Smooth muscle cell (in vitro differentiated cells): ENCODE data around the gene MRPL51. TPM values are rescaled to one million over a fixed set of nuclear protein-coding genes. Genes with fewer than 3 reads are reported as not detected.

Source experiments
- DNase-seq: peaks from one replicate; lab custom pipeline; 2025; ENCODE audit not compliant: unreplicated experiment; lab: John Stamatoyannopoulos, UW
- H2AFZ ChIP-seq: fragments of 200-600 bp; sonication (generic); 2 replicates; pipeline ENCODE4 v1.6.0; 2016; ENCODE audit warnings: antibody characterized with exemption, low read depth, mild to moderate bottlenecking
- H3F3A ChIP-seq: fragments of 200-600 bp; sonication (generic); 2 replicates; pipeline ENCODE4 v1.6.0; 2017; ENCODE audit warnings: antibody characterized with exemption, low read depth
- H3K27ac ChIP-seq: fragments of 200-600 bp; sonication (generic); 2 replicates; pipeline ENCODE4 v1.5.1; 2016; ENCODE audit warnings: low read depth, mild to moderate bottlenecking
- H3K27me3 ChIP-seq: fragments of 200-600 bp; sonication (generic); 2 replicates; pipeline ENCODE4 v1.6.1; 2016; ENCODE audit warnings: low read depth, mild to moderate bottlenecking
- H3K36me3 ChIP-seq: fragments of 200-600 bp; sonication (generic); 2 replicates; pipeline ENCODE4 v1.5.1; 2016; ENCODE audit warnings: low read depth
- H3K4me1 ChIP-seq: fragments of 200-600 bp; sonication (generic); 2 replicates; pipeline ENCODE4 v1.5.1; 2016; ENCODE audit warnings: low read depth
- H3K4me2 ChIP-seq: fragments of 200-600 bp; sonication (generic); 2 replicates; pipeline ENCODE4 v1.6.0; 2016; ENCODE audit warnings: mild to moderate bottlenecking
- H3K4me3 ChIP-seq: fragments of 200-600 bp; sonication (generic); 2 replicates; pipeline ENCODE4 v1.5.1; 2016; ENCODE audit warnings: mild to moderate bottlenecking
- H3K79me2 ChIP-seq: fragments of 200-600 bp; sonication (generic); 2 replicates; pipeline ENCODE4 v1.6.0; 2016; ENCODE audit warnings: low read depth, mild to moderate bottlenecking
- H3K9ac ChIP-seq: fragments of 200-600 bp; sonication (generic); 2 replicates; pipeline ENCODE4 v1.6.0; 2016; ENCODE audit warnings: low read depth
- H3K9me3 ChIP-seq: fragments of 200-600 bp; sonication (generic); replicated peaks from 2 replicates; pipeline ENCODE4 v1.5.1; 2016; ENCODE audit warnings: low read depth
- H4K20me1 ChIP-seq: fragments of 200-600 bp; sonication (generic); 2 replicates; pipeline ENCODE4 v1.6.0; 2016; ENCODE audit warnings: low read depth
- WGBS: methylation state at CpG from one replicate; pipeline ENCODE4 v1.1.7; 2016; ENCODE audit warnings: low lambda C conversion rate; 5-methylcytosine and 5-hydroxymethylcytosine counted together
- polyA plus RNA-seq: library from polyadenylated mRNA; unstranded; fragments of >200 nt; fragmentation: Nextera tagmentation; extraction: Ambion mirVana; gene quantifications from 2 replicates; pipeline ENCODE4 v1.2.1, GENCODE V29; 2016
- total RNA-seq: library from RNA; depleted of rRNA; stranded (reverse); fragments of >200 nt; gene quantifications from 2 replicates; pipeline ENCODE4 v1.2.3, GENCODE V29; 2014
- TF ChIP-seq, protein P1 (sequence below): fragments of 200-600 bp; sonication (generic); IDR thresholded peaks from 2 replicates; pipeline ENCODE4 v1.5.1; 2017; ENCODE audit warnings: borderline replicate concordance, mild to moderate bottlenecking, antibody characterized with exemption; ENCODE audit not compliant: insufficient read depth, poor library complexity, severe bottlenecking

Gene MRPL51
- total RNA-seq = 122 and 126 TPM in 2 replicates
- 364 and 377 TPM in 2 replicates for polyA plus RNA-seq

DNA sequence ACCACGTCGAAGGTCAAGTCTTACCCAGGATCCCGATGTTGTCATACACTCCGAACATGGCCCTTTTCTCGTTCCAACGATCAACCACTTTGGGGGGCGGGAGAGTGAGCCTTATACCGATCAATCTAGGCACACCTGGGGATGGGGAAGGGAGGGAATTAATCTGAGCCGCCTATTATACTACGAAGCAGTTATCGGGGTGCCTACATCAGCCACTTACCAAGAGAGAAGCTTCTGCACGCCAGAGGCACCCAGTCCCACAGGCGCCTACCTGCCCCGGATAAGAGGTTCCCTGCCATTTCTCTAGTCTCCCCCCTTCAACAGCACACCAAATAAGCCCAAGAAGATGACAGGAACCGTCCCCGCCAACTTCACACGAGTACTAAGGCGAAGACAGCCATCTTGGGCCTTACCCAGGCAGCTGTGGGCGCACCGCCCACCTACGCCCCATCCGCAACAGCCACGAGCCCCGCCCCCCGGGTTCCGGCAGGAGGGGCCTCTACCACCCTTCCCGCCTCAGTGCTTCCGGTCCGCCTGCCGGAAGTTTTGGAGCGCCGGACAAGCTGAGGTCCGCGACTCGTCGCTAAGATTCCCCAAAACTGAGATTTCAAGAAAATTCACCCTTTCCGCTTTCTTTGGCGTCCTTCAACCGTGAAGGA lies at the start of gene MRPL51:
Gene MRPL51 (minus strand): TSS at position 425 of the 659 bp plus-strand sequence. CDS start 126 bp downstream, at position 299.
- H3K4me2 ChIP-seq = peak within 1 kb of the TSS; percentile 84
- peaks cover 21% of the 10 kb centered on the region for H3K4me1 ChIP-seq
- peaks cover 35% of the 10 kb centered on the region for H3K79me2 ChIP-seq
- peak within 1 kb of the TSS; percentile 88 for H2AFZ ChIP-seq
- TF ChIP-seq, protein P1, sequence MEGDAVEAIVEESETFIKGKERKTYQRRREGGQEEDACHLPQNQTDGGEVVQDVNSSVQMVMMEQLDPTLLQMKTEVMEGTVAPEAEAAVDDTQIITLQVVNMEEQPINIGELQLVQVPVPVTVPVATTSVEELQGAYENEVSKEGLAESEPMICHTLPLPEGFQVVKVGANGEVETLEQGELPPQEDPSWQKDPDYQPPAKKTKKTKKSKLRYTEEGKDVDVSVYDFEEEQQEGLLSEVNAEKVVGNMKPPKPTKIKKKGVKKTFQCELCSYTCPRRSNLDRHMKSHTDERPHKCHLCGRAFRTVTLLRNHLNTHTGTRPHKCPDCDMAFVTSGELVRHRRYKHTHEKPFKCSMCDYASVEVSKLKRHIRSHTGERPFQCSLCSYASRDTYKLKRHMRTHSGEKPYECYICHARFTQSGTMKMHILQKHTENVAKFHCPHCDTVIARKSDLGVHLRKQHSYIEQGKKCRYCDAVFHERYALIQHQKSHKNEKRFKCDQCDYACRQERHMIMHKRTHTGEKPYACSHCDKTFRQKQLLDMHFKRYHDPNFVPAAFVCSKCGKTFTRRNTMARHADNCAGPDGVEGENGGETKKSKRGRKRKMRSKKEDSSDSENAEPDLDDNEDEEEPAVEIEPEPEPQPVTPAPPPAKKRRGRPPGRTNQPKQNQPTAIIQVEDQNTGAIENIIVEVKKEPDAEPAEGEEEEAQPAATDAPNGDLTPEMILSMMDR = no peak
- peaks cover 6% of the 10 kb centered on the region for H4K20me1 ChIP-seq
- peaks cover 4% of the 10 kb centered on the region for H3F3A ChIP-seq
- peak; percentile 87 for DNase-seq
- H3K9ac ChIP-seq = peak within 1 kb of the TSS; percentile 94
- no peaks in the 10 kb centered on the region for H3K9me3 ChIP-seq
- H3K4me3 ChIP-seq = peak within 1 kb of the TSS; percentile 74
- H3K36me3 ChIP-seq = no peaks in the 10 kb centered on the region
- WGBS = 2% methylated on average over 37 of the region's 39 CpGs
- H3K27ac ChIP-seq = peak within 1 kb of the TSS; percentile 95
- H3K27me3 ChIP-seq = no peaks in the 10 kb centered on the region

DNA sequence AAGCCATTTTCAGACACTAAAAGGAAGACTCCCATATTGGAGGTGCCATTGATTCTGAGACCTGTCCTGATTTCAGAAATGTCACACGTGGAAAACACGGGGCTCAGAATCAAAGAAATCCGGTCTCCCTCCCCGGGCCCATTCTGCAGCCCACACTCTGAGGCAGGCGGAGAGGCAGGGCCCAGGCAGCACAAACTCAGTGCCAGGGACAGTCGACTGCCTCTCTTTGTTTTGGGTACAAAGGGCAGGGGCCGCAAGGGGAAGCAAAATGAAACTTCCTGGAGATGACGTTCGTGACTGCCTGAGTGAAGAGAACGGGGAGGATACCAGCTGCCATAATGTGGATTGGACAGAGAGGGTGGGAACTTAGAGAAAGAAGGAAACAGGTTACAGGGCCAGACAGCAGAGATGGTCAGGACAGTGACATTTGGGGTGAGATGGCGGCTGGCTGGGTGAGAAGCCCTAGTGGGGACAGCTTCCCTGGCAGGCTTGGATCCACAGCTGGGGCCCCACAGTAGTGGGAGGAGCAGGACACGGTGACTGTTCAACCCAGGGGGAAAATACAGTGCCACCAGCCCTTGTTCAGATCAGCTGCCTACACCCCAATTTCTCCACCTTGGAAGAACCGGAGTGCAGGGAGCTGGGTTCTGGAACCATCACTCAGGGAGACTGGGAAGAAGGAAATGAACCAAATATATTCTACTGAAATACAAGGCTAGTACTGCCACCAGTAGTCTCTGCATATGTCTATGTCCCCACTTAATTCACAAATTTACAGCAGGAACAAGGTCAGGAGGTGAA lies 49.3 kb upstream of the MRPL51 start:
- H3K27me3 ChIP-seq = no peaks in the 10 kb centered on the region
- no peak overlapping the region for H3K27ac ChIP-seq
- H4K20me1 ChIP-seq = peaks cover 30% of the 10 kb centered on the region
- peaks cover 40% of the 10 kb centered on the region for H3F3A ChIP-seq
- H3K4me2 ChIP-seq = no peak overlapping the region
- no peak overlapping the region for H2AFZ ChIP-seq
- H3K9ac ChIP-seq = no peak overlapping the region
- WGBS = 94% methylated on average over 13 of the region's 13 CpGs
- no peaks in the 10 kb centered on the region for H3K4me1 ChIP-seq
- H3K79me2 ChIP-seq = peaks cover under 1% of the 10 kb centered on the region
- H3K36me3 ChIP-seq = no peaks in the 10 kb centered on the region
- no peaks in the 10 kb centered on the region for H3K9me3 ChIP-seq
- no peak overlapping the region for H3K4me3 ChIP-seq
- DNase-seq = no peak
- TF ChIP-seq, protein P1 = no peak

DNA sequence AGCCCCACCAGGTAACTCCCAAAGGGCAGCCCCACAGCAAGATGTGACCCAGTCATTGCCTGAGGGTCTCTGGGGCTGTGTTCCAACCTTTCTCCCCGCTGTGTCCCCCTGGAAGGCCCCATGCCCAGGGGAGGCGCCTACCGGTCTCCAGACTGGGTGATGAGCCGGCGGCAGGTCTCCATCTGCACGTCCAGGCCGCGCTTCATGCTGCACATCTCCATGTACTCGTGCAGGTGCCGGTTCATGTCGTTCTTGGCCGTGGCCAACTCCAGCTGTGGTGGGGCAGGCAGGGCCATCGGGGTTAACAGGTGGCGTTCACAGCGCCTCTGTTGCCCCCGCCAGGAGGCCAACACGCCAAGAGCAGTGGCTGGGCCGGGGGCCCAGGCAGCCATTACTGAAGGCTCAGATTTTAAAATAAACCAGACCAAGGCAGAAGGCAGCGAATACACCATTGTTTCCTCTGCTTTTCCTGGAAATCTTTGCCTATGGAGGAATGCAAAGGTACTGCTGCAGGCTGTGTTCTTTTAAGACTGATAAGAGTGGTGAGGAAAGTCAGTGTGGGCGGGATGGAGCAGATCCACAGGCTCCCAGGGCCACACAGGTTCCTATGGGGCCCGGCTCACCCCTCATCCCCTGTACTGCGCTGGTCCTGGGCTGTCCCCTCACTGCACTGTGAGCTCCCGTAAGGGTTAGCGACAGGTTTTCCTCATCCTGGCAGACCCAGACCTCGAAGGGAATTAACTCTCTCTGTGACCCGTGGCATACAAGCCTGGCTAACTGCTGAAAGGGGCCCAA lies 48.5 kb upstream of the MRPL51 start:
- no peak overlapping the region for H2AFZ ChIP-seq
- WGBS = 93% methylated on average over 26 of the region's 26 CpGs
- peaks cover 3% of the 10 kb centered on the region for H3K4me1 ChIP-seq
- H3K36me3 ChIP-seq = no peaks in the 10 kb centered on the region
- peak overlapping the region; percentile 74 for H3K27ac ChIP-seq
- peaks cover 7% of the 10 kb centered on the region for H3K79me2 ChIP-seq
- no peak overlapping the region for H3K9ac ChIP-seq
- H3K27me3 ChIP-seq = no peaks in the 10 kb centered on the region
- H4K20me1 ChIP-seq = peaks cover 39% of the 10 kb centered on the region
- H3K4me3 ChIP-seq = no peak overlapping the region
- no peak overlapping the region for H3K4me2 ChIP-seq
- DNase-seq = no peak
- TF ChIP-seq, protein P1 = no peak
- no peaks in the 10 kb centered on the region for H3K9me3 ChIP-seq
- peaks cover 49% of the 10 kb centered on the region for H3F3A ChIP-seq
